Ishikawa (cell line): Measurements from ENCODE around the gene HCFC1R1.

Source experiments
- CEBPB ChIP-seq: IDR thresholded peaks from 2 replicates; pipeline ENCODE4 v1.6.1; 2012
- CREB1 ChIP-seq: IDR thresholded peaks from 2 replicates; pipeline ENCODE4 v1.6.1; 2012; ENCODE audit warnings: low read depth
- EGR1 ChIP-seq: IDR thresholded peaks from 2 replicates; pipeline ENCODE4 v1.6.1; 2012
- EP300 ChIP-seq: IDR thresholded peaks from 2 replicates; pipeline ENCODE4 v1.6.1; 2012; ENCODE audit warnings: borderline replicate concordance
- FOXM1 ChIP-seq: IDR thresholded peaks from 2 replicates; pipeline ENCODE4 v1.6.1; 2012; ENCODE audit warnings: low read depth, borderline replicate concordance
- MAX ChIP-seq: IDR thresholded peaks from 2 replicates; pipeline ENCODE4 v1.6.1; 2012
- NFIC ChIP-seq: IDR thresholded peaks from 2 replicates; pipeline ENCODE4 v1.6.1; 2012
- RAD21 ChIP-seq: IDR thresholded peaks from 2 replicates; pipeline ENCODE4 v1.6.1; 2012; ENCODE audit warnings: low read depth
- REST ChIP-seq: IDR thresholded peaks from 2 replicates; pipeline ENCODE4 v1.6.1; 2012; ENCODE audit warnings: low read depth, mild to moderate bottlenecking
- TAF1 ChIP-seq: IDR thresholded peaks from 2 replicates; pipeline ENCODE4 v1.6.1; 2012; ENCODE audit warnings: low read depth, mild to moderate bottlenecking
- TCF12 ChIP-seq: IDR thresholded peaks from 2 replicates; pipeline ENCODE4 v1.6.1; 2012; ENCODE audit warnings: low read depth
- TEAD4 ChIP-seq: IDR thresholded peaks from 2 replicates; pipeline ENCODE4 v1.6.1; 2012
- USF1 ChIP-seq: IDR thresholded peaks from 2 replicates; pipeline ENCODE4 v1.6.1; 2012
- YY1 ChIP-seq: IDR thresholded peaks from 2 replicates; pipeline ENCODE4 v1.6.1; 2012; ENCODE audit warnings: low read depth
- ZBTB7A ChIP-seq: IDR thresholded peaks from 2 replicates; pipeline ENCODE4 v1.6.1; 2012; ENCODE audit warnings: low read depth

Gene HCFC1R1

GRCh38 chr16:2987833-2988232 lies 35.9 kb downstream of the HCFC1R1 start:
- TF ChIP-seq EGR1 (no peak), YY1 (no peak), MAX (peak; percentile 39; the same call in 1 of the 2 replicates), ZBTB7A (peak; percentile 73), NFIC (peak; percentile 83)

- TF ChIP-seq RAD21 (no peak), ZBTB7A (no peak), NFIC (no peak), EGR1 (no peak), TAF1 (no peak), YY1 (no peak), CEBPB (no peak), USF1 (no peak), EP300 (no peak), TEAD4 (no peak), FOXM1 (no peak), MAX (no peak), REST (no peak), TCF12 (no peak)
Observed at GRCh38 chr16:2987286-2987685, 36.5 kb downstream of the HCFC1R1 start.

- TF ChIP-seq TCF12: no peak
- no peak for TF ChIP-seq CEBPB
- no peak for TF ChIP-seq NFIC
- no peak for TF ChIP-seq RAD21
- no peak for TF ChIP-seq FOXM1
- TF ChIP-seq REST: no peak
- TF ChIP-seq CREB1: no peak
- TF ChIP-seq EP300: no peak
- TF ChIP-seq TEAD4: no peak
- TF ChIP-seq USF1: no peak
- TF ChIP-seq EGR1: no peak
- TF ChIP-seq ZBTB7A: no peak
- no peak for TF ChIP-seq YY1
Observed at GRCh38 chr16:2986623-2987188, 37.0 kb downstream of the HCFC1R1 start.

- no peak for TF ChIP-seq REST
- no peak for TF ChIP-seq CREB1
- no peak for TF ChIP-seq CEBPB
- TF ChIP-seq TCF12: no peak
- no peak for TF ChIP-seq NFIC
- TF ChIP-seq FOXM1: no peak
- TF ChIP-seq EGR1: no peak
- TF ChIP-seq RAD21: no peak
- no peak for TF ChIP-seq TEAD4
- no peak for TF ChIP-seq ZBTB7A
- no peak for TF ChIP-seq MAX
- TF ChIP-seq TAF1: no peak
- TF ChIP-seq EP300: no peak
Observed at GRCh38 chr16:2985893-2986355, 37.8 kb downstream of the HCFC1R1 start.
